ENCODE results near the gene BLM. TPM values are rescaled to one million over a fixed set of nuclear protein-coding genes. Genes with fewer than 3 reads are reported as not detected.

The BLM gene
- total and polyA plus RNA-seq, 2 of the 13 experiments (the other 11 are each of a cell fraction or from before 2014, with no cell fraction given), result 5.1 to 11.8 TPM

- BruUV-seq (replicated peaks), result no TSS peak
- Histone ChIP-seq H3K36me3 (replicated peaks in 1 of 2; ENCODE audit: control insufficient read depth in 1 of 2, insufficient read depth in 2 of 2, low read length in 2 of 2) (no peaks in the 10 kb centered on the region), H2AFZ (ENCODE audit: low read length) (no peak overlapping the region), H3K27me3 (ENCODE audit: control insufficient read depth in 1 of 2, insufficient read depth in 2 of 2, low read length in 2 of 2) (no peaks in the 10 kb centered on the region), H3K4me1 (ENCODE audit: insufficient read depth, low read length) (no peaks in the 10 kb centered on the region), H3K27ac (ENCODE audit: extremely low read length, insufficient read depth, low read length) (no peak overlapping the region), H4K20me1 (ENCODE audit: insufficient read depth, low read length) (no peaks in the 10 kb centered on the region), H3K9ac (ENCODE audit: insufficient read depth, low read depth, low read length) (no peak overlapping the region), H3K4me3 (replicated peaks in 1 of 3; ENCODE audit: insufficient read depth in 1 of 3, low read depth in 2 of 3, low read length in 3 of 3) (no peak overlapping the region), H3K79me2 (ENCODE audit: insufficient read depth, low read length) (no peaks in the 10 kb centered on the region), H3K9me3 (ENCODE audit: low read length) (no peaks in the 10 kb centered on the region), H3K4me2 (ENCODE audit: low read depth, low read length) (no peak overlapping the region)
- no peak for DNase-seq (ENCODE audit: low spot score)
- CTCF ChIA-PET (ENCODE audit: low intra/inter-chr PET ratio, low total read pairs), result no interaction called here
- intact Hi-C loops (cut with micrococcal nuclease; ENCODE audit: unreplicated experiment) (no loop called here), in situ Hi-C loops (cut with HindIII; ENCODE audit: extremely low pct_ligation_motif_present, low pct_unique_long_range_greater_than_20kb) (no loop called here)
- ATAC-seq, result no peak
- FAIRE-seq, result no peak
- POLR2A ChIA-PET, result no interaction called here
- WGBS (ENCODE audit: low lambda C conversion rate), result 68% methylated on average over 3 of the region's 3 CpGs
- TF ChIP-seq ZBTB43 (CRISPR knock-in tag; conservative IDR thresholded peaks at IDR 0.05) (no peak), ZNF720 (CRISPR knock-in tag; IDR thresholded peaks at IDR 0.05) (no peak), THYN1 (CRISPR knock-in tag; IDR thresholded peaks at IDR 0.05; ENCODE audit: borderline replicate concordance, low read depth) (no peak), ZBTB37 (CRISPR knock-in tag; IDR thresholded peaks at IDR 0.05) (no peak), SP140L (CRISPR knock-in tag; IDR thresholded peaks at IDR 0.05; ENCODE audit: borderline replicate concordance) (no peak), TBL1XR1 (IDR thresholded peaks at IDR 0.05; ENCODE audit: borderline replicate concordance, low read length, partially characterized antibody) (no peak), ZBTB33 (CRISPR knock-in tag; IDR thresholded peaks at IDR 0.05) (no peak), ZIK1 (CRISPR knock-in tag; IDR thresholded peaks at IDR 0.05; ENCODE audit: borderline replicate concordance, low read depth) (no peak), FOXK1 (CRISPR knock-in tag; IDR thresholded peaks at IDR 0.05; ENCODE audit: borderline replicate concordance, low read depth) (no peak), ZNF232 (CRISPR knock-in tag; IDR thresholded peaks at IDR 0.05; ENCODE audit: borderline replicate concordance) (no peak), KDM5A (IDR thresholded peaks at IDR 0.05; ENCODE audit: borderline replicate concordance, low read length) (no peak), ZNF776 (CRISPR knock-in tag; IDR thresholded peaks at IDR 0.05) (no peak), SKIL (CRISPR knock-in tag; IDR thresholded peaks at IDR 0.05; ENCODE audit: borderline replicate concordance) (no peak), YEATS4 (CRISPR knock-in tag; IDR thresholded peaks at IDR 0.05; ENCODE audit: borderline replicate concordance) (no peak), ZNF280D (CRISPR knock-in tag; IDR thresholded peaks at IDR 0.05) (no peak)
Observed at GRCh38 chr15:90709278-90709677, 7.9 kb upstream of the BLM start.

Data from HepG2 (cell line).